HG02610 (cell line): Measurements from ENCODE around the gene IDH1.
"Not testable (repeated sequence)": the region's sequence is repeated elsewhere in the genome, so short reads cannot be mapped to it uniquely, and the experiment has no call there.

Source experiments
- ATAC-seq: cut with Tn5 transposase; IDR thresholded peaks from one replicate; pipeline ENCODE4 v1.9.1; 2021; ENCODE audit warnings: mild to moderate bottlenecking, moderate library complexity; ENCODE audit not compliant: unreplicated experiment

The IDH1 gene

GRCh38 chr2:208254871-208255556 is at the start of gene IDH1:
IDH1 (minus strand) TSS chr2:208255071; CDS start chr2:208251551, 3,520 bp downstream.
- ATAC-seq: peak; percentile 73

- no peak for ATAC-seq
Observed at GRCh38 chr2:208304157-208304556, 49.3 kb upstream of the IDH1 start.

- ATAC-seq: no peak
Observed at GRCh38 chr2:208300847-208301618, 46.2 kb upstream of the IDH1 start.

- no peak for ATAC-seq
Observed at GRCh38 chr2:208297961-208298360, 43.1 kb upstream of the IDH1 start.

GRCh38 chr2:208296610-208297009 is 41.7 kb upstream of the IDH1 start:
- no peak for ATAC-seq

GRCh38 chr2:208295834-208296233 is 41.0 kb upstream of the IDH1 start:
- no peak for ATAC-seq

GRCh38 chr2:208294482-208295024 is 39.7 kb upstream of the IDH1 start:
- peak; percentile 83 for ATAC-seq

GRCh38 chr2:208285853-208286252 is 31.0 kb upstream of the IDH1 start:
- ATAC-seq: no peak

GRCh38 chr2:208280933-208281332 is 26.1 kb upstream of the IDH1 start:
- ATAC-seq: peak; percentile 73

GRCh38 chr2:208280234-208280633 is 25.4 kb upstream of the IDH1 start:
- ATAC-seq: peak; percentile 54

- no peak for ATAC-seq
Observed at GRCh38 chr2:208279236-208279635, 24.4 kb upstream of the IDH1 start.

- no peak for ATAC-seq
Observed at GRCh38 chr2:208278549-208278948, 23.7 kb upstream of the IDH1 start.

- ATAC-seq: no peak
Observed at GRCh38 chr2:208274748-208275147, 19.9 kb upstream of the IDH1 start.

GRCh38 chr2:208269091-208269490 is 14.2 kb upstream of the IDH1 start:
- no peak for ATAC-seq

GRCh38 chr2:208268156-208268952 is 13.5 kb upstream of the IDH1 start:
- no peak for ATAC-seq

- ATAC-seq: not testable (repeated sequence)
Observed at GRCh38 chr2:208267526-208267925, 12.7 kb upstream of the IDH1 start.

- no peak for ATAC-seq
Observed at GRCh38 chr2:208266936-208267335, 12.1 kb upstream of the IDH1 start.

GRCh38 chr2:208266553-208266893 is 11.7 kb upstream of the IDH1 start:
- peak; percentile 4 for ATAC-seq

GRCh38 chr2:208265801-208266552 is 11.1 kb upstream of the IDH1 start, which contains the start of gene PIKFYVE:
PIKFYVE (plus strand) TSS chr2:208266255; CDS start chr2:208271520, 5,265 bp downstream.
- ATAC-seq: peak; percentile 85

- peak; percentile 55 for ATAC-seq
Observed at GRCh38 chr2:208265371-208265800, 10.5 kb upstream of the IDH1 start.
